Measurements from ENCODE around the gene CPEB1.

- TF ChIP-seq CTCF (IDR thresholded peaks at IDR 0.05 in 8 of 11, conservative IDR thresholded peaks at IDR 0.05 in 3 of 11): no peak
- no peak for TF ChIP-seq POLR2A (IDR thresholded peaks at IDR 0.05)
Measured at GRCh38 chr15:82653483-82654168, 6.5 kb upstream of the CPEB1 start.
